GM19238 (cell line): ENCODE measurements around the gene PIK3R5.

Source experiments
- DNase-seq: peaks from one replicate; pipeline ENCODE4 v3.0.0; 2011; ENCODE audit warnings: low spot score; ENCODE audit not compliant: insufficient read length

PIK3R5 gene

DNA sequence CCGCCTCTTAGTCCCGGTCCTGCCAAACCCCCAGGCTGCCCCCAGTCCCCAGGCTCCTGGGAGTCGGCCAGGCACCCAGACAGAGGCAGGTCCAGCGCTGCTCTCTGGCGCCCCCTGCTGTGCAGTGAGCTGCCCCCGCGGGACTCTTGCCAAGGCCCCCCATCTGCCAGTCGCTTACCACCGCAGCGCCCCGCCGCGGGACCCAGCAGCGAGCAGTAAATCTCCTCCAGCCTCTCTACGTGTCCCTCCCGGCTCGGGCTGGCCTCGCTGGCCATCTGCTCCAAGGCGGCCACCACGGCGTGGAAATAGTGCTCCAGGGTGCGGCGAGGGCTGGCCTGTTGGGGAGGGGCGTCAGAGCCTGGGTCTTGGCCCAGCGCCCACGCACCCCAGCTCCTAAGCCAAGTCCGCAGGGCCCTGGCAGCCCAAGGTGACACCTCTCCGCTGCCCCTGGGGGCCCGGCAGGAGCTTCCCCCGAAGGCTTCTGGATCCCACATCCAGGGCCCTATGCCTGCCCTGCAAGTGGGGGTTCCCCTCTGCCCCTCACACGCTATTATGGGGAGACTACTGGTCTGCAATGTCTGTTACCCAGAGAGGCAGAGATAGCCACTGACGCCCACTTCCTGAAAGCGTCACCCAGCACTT, 132.7 kb downstream of the PIK3R5 start:
- DNase-seq = no peak

DNA sequence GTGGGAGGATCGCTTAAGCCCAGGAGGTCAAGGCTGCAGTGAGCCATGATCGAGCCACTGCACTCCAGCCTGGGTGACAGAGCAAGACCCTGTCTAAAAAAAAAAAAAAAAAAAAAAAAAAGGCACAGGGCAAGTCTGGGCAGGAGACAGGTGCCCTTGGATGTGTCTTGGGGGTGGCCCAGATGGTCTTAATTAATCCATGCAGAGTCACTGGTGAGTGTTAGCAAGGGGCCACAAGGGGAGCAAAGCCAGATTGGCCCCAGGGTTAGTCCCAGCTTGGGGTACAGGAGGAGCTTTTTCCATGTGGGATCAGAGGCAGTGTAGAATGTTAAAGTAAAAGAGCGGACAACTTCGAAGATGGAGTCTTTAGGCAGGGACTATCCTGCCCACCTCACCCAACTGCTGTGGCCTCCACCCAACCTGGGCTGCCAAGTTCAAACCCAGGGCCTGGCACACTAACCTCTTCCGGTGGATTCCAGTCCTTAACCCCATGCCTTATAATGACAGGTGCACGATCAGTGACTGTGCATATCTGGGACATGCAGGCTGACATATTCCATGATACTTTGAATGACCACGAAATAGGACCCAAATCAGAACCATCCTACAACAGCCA, 134.2 kb downstream of the PIK3R5 start:
- no peak for DNase-seq

DNA sequence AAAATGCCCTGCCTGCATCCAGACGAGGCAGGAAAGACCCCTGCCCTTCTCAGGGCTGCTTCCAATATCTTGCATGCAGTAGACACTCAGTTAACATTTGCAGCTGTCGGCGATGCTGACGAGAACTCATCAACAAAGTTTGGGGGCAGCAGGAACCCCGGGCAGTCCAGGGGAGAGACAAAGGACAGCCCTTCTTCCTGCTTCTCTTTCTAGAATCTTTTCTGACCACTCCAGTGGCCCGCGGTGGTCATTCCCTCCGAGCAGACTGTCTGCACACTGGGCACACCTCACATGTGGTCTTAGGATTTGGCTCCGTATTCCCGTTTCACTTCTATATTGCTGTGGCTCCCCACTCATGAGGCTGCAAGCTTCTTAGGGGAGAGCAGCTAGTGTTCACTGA, 135.4 kb downstream of the PIK3R5 start:
- no peak for DNase-seq

DNA sequence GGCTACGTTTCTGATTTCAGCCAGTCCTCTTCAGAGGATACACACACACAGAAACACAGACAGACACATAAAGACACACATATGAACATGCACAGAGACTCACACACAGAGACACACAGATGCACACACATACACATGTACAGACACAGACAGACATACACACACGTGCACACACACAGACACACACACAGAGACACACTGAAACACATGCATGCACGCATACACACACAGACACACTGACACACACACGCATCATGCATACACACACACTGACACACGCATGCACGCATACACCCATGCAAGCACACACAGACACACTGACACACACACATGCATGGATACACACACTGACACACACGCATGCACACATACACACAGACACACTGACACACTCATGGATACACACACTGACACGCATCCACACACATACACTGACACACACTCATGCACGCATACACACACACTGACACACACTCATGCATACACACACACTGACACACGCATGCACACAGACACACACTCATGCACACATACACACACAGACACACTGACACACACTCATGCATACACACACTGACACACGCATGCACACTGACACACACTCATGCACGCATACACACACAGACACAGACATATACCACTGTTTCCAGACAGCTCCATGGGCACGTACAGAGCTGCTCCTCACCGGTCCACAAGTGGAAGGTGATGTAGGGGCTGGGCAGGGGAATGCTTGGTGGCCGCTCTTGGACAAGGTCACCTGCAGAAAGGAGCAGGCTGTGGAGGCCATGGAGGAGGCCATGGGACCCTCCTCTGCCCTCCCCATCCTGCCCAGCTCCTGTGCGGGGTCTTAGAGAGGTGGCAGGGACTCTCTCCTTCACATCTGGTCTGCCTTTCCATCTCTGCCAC, 136.2 kb downstream of the PIK3R5 start:
- DNase-seq = no peak
